Stomach (tissue), 4 donors: ENCODE results near the gene NFE2L3.

ENCODE experiments used
- EP300 ChIP-seq: sonication (generic); formaldehyde crosslinking; IDR thresholded peaks from one replicate; pipeline ENCODE4 v1.6.1; 2017; ENCODE audit warnings: antibody characterized with exemption
- POLR2AphosphoS5 ChIP-seq, 3 donors: sonication (generic); formaldehyde crosslinking; IDR thresholded peaks; one replicate each; pipeline ENCODE4 v1.6.1; 2016; ENCODE audit warnings: antibody characterized with exemption in 3 of 3
- TF ChIP-seq, protein P1 (sequence below), 7 experiments: fragments of 450-650 bp in 4 of 7; fragments of 200-600 bp in 3 of 7; sonication (generic) in 3 of 7; IDR thresholded peaks; one replicate each; pipeline ENCODE4 v1.5.1; 2016 to 2019; ENCODE audit warnings: antibody characterized with exemption in 7 of 7, control low read depth in 2 of 7, mild to moderate bottlenecking in 1 of 7

DNA sequence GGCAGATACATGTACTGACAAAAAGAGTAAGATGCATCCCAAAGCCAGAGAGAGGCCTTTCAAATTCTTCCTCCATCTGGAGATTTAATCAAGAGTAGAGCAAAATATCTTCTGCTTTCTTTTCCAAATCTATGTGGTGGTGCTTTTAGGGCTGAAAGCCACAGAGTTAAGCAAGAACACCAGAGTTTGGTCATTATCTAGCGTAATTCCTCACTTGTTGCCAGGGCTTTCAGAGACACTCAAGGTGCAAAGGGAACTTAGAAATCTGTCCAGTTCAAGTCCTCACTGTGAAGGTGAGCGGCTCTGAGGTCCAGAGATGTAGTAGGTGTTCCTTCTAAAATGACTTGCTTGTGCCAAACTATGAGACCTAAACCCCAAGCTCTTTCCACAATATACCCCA lies 10.9 kb upstream of the NFE2L3 start:
- TF ChIP-seq, protein P1, sequence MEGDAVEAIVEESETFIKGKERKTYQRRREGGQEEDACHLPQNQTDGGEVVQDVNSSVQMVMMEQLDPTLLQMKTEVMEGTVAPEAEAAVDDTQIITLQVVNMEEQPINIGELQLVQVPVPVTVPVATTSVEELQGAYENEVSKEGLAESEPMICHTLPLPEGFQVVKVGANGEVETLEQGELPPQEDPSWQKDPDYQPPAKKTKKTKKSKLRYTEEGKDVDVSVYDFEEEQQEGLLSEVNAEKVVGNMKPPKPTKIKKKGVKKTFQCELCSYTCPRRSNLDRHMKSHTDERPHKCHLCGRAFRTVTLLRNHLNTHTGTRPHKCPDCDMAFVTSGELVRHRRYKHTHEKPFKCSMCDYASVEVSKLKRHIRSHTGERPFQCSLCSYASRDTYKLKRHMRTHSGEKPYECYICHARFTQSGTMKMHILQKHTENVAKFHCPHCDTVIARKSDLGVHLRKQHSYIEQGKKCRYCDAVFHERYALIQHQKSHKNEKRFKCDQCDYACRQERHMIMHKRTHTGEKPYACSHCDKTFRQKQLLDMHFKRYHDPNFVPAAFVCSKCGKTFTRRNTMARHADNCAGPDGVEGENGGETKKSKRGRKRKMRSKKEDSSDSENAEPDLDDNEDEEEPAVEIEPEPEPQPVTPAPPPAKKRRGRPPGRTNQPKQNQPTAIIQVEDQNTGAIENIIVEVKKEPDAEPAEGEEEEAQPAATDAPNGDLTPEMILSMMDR (IDR thresholded peaks at IDR 0.05): no peak
- TF ChIP-seq POLR2AphosphoS5 (IDR thresholded peaks at IDR 0.05) (no peak), EP300 (no peak)
